Activated CD4-positive, alpha-beta T cell treated with anti-CD3 and anti-CD28 coated beads for 4 hours (primary cell): ENCODE results near the gene PEAK3.

Experiments
- DNase-seq, 2 donors: peaks; one replicate each; pipeline ENCODE4 v3.0.0-alpha.2; 2020

Gene PEAK3

DNA sequence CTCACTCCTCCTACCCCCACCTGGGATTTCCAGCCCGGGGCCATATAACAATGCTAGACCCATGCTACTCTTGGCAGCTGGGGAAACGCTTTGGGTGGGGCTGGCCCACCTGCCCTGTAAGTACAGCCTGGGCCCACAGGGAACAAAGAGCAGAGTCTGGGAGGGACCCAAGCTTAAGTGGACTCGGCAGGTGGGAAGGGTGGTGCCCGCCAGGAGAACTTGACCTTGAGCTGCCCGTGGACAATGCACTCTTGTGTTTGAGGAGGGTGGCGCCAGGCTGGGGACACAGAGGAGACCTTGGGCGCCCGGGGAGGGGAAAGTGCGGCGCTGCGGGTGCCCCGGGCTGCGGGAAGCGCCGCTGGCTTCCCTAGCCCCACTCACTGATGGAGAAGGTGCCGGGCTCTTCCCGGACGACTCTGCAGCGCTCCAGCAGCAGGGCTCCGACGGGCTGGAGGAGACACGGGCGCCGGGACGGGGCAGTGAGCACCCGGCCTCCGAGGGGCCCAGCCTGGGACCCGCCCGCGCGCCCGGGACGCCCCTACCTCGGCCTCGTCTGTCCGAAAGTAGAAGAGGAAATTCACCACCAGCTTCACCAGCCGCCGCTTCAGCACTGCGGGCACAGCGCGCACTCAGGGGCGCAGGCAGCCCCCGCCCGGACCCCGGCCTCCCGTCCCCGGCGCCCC is 46.5 kb downstream of the PEAK3 start:
- DNase-seq = peak in 1 of 2 donors; percentile 35

DNA sequence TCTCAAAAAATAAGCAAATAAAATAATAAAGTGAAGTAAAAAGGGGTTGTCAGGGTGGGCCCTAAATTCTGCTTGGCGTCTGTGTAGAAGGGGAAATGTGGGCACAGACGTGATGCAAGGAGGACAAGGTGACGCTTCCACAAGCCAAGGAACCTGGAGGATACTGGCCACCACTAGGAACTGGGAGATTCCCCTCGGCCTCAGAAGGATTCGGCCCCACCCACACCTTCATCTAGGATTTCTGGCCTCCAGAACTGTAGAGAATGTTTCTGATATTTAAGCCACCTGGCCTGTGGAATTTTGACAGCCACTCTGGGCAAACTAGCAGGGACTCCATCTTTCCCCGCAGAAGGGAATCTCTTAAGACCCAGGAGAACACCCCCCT is 47.0 kb downstream of the PEAK3 start:
- no peak for DNase-seq

DNA sequence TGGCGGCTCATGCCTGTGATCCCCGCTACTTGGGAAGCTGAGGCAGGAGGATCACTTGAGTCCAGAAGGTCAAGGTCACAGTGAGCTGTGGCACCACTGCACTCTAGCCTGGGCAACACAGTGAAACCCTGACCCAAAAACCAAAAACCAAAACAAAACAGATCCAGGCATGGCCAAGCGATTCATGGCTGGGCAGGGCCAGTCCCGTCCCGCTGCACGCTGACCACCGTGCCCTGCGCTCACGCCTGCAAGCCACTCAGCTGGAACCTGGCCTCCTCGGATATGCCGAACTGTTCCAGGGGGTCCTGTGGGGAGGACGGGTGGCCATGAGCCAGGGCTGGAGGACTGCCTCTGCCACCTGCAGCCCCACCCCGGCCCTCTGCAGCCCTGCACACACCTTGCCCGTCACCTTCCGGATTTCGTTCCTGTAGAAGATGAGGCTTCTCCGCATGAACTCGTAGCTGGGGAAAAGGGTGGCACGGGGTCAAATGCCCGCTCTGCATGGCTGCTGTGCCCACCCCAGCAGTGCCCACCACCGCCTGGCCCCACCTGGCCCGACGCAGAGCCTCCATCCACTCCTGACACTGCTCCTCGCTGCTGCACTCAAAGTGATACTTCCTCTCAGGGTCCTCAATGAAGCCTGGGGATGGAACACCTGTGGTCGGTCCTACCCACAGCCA is 48.2 kb downstream of the PEAK3 start:
- no peak for DNase-seq

DNA sequence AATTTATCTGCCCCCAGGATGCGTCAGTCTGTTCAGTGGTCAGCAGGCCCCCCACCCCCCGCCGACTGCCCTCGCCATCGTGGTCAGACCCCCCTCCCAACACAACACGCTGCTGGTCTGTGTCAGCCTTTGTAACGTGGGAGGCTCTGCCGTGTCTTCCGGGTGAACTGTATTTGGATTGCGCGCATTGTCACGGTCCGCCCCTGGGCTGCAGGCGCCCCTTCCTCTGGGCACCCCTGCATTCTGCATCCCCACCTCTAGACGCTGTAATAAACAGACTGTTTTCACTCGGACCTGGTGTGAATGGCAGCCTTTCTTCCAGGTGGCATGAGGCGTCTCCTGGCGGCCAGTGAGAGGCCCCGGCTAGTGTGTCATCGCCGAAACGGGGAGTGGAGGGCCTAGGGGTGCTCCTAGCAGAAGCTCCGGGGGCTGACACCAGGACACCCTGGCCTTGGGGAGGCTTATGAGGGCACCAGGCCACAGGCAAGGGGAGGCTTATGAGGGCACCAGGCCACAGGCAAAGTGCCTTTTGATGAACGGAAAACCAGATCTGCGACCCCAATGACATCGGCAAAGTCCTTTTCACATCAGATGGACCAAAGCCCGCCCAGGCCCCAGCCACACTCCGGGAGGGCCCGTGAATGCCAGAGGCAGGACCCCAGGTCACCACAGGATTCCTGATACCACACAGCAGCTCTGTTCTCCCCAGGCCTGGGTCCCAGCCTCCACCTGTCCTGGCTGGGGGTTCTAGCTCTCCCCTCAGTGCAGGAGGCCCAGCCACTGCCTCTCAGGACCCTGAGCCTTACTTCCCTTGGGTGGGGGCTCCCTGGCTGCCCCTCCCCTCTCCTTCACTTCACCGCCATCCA is 49.5 kb downstream of the PEAK3 start:
- no peak for DNase-seq

- no peak for DNase-seq
These were observed 50.3 kb downstream of the PEAK3 start for GRCh38 chr19:2231621-2232221.

DNA sequence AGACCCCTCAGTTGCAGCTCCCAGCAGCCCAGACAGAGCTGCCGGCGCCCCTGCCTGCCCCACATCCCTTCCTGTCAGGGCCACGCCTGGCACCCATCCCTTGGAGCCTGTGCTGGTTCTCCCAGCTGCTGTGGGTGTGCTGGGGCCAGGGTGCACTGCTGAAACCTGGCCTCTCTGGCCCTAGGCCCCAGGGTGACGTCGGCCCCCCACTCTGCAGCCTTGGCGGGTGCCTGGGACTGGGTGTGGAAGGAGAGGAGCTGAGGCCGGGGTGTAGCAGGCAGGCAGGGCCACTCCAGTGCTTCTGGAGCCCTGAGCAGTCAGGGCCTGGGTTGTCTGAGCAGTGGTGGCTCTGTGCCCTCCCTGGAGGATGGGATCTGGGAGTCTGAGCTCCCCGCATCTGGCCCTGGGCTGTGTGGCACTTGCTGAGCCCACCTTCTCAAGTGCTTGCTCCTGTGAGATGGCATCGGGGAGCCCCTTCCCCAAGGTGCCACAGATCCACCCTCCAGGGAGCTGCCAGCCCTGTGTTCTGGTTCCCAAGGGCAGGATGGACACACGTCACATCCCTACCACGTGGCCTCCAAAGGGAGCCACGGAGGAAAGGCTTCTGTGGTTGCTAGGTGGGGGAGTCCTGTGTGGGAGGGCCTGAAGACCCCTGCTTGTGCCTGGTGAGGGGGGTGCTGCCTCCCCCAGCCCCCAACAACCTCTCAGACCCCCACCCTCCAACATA is 51.0 kb downstream of the PEAK3 start:
- no peak for DNase-seq

GRCh38 chr19:2230033-2230531 is 51.9 kb downstream of the PEAK3 start:
- DNase-seq = no peak

DNA sequence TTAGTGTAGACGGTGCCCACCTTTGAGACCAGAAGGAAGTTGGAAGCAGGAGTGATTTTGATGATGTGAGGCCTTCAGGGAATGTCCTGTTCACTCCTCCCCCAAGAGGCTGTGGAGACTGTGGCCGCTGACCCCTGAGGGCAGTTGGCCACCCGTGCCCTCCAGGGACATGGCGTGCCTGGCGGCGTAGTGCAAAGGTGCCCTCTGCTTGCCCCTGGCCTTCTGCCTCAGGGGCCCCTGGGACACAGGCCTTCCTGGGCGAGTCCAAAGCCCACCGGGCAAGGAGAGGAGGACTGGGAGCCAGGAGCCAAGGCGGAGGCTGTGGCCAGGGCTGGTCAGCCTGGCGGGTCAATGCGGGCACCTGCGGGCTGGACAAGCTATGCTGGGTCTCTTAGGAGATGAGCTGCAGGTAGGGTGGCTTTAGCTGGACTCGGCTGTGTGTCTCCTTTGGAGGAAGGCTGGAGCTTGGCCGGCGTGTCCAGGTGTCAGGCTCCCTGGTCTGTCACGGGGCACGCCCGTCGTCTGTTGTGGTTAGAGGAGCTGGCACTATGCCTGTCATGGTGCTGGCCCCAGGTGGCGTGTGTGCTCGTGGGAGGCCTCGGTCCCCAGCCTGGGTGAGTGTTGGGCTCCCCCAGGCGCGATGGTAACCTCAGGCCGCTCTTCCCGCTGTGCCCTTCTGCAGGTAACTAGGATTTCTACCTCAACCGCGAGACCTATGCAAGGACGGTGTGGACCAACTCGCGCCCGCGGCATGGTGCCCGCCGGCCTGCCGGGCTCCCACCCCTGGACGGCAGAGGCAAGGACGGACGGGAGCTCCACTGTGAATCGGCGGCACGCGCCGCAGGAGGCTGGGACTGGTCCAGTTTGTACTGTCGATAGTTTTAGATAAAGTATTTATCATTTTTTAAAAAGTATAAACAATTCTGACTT is 52.6 kb downstream of the PEAK3 start:
- DNase-seq = no peak

DNA sequence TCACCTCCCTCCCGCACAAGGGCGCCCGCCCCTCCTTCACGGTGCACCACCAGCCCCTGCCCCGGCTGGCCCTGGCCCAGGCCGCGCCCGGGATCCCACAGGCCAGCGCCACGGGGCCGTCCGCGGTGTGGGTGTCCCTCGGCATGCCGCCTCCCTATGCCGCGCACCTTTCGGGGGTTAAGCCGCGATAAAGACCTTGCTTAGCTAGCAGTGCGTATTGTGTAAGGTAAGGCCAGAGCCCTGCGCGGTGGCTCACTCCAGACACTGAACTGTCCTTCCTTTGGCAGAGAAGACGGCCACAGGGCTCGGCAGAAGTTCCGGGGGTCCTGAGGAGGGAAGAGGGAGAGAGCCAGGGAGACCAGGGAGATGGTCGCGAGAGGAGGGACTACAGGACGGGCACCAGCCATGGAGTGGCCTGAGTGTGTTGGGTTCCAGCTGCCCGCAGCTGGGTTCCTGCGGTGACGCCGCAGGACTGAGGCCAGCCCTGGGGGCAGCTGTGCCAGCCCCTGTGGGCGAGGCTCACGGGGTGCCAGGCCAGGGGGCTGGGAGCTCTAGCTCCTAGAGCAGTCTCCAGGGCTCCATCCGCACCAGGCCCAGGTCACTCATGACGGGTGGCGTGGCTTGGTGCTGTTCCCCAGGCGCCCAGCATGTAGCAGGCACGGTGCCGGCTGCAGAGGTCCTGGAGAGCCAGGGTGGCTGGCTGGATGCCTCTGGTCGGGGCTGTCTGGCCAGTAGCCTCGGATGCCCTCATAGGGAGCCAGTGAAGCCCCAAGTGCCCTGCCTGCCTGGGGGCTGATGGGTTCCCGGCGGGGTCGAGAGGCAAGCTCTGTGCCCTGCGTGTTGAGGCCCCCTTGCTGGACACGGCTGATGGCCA is 53.6 kb downstream of the PEAK3 start:
- DNase-seq = no peak

DNA sequence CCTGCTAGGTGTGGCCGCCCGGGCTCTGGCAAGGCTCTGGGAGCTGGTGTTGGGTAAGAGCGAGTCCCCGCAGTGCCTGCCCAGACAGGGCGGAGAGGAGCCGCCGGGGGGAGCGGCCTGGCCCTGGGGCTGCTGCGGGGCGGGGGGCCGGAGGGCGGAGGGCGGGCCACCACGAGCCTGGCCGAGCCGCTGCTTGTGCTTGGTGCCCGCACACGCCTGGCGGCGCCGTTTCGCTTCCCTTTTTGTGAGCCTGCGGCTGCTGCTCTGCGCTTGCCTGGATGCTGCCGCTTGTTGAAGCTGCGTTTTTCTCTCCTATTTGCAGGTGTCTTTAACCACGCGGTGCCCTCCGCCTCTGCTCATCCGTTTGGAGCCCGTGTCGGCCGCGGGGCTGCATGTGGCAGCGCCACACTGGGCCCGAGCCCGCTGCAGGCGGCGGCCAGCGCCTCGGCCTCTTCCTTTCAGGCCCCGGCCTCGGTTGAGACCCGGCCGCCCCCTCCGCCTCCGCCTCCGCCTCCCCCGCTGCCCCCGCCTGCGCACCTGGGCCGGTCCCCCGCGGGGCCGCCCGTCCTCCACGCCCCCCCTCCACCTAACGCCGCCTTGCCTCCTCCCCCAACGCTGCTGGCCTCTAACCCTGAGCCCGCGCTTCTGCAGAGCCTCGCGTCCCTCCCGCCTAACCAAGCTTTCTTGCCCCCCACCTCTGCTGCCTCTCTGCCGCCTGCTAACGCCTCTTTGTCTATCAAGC is 54.4 kb downstream of the PEAK3 start:
- DNase-seq = no peak

DNA sequence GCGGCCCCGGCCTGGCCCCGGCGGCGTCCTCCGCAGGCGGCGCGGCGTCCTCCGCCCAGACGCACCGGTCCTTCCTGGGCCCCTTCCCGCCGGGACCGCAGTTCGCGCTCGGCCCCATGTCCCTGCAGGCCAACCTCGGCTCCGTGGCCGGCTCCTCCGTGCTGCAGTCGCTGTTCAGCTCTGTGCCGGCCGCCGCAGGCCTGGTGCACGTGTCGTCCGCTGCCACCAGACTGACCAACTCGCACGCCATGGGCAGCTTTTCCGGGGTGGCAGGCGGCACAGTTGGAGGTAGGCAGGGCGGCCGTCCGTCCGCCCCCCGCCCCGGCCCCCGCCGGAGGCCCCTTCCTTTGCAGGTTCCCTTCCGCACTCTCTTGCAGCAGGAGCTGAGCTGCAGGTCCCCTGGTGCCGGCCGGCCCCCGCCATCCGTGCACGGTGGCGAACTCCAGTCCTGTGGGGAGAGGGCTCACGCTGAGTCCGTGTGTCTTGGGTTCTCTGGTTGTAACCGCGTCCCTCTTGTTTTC is 55.1 kb downstream of the PEAK3 start:
- DNase-seq = no peak

GRCh38 chr19:2226051-2226839 is 55.7 kb downstream of the PEAK3 start:
- no peak for DNase-seq

GRCh38 chr19:2225415-2226050 is 56.4 kb downstream of the PEAK3 start:
- no peak for DNase-seq

GRCh38 chr19:2224754-2225349 is 57.1 kb downstream of the PEAK3 start:
- DNase-seq = no peak
